Stimulated activated CD4-positive, alpha-beta T cell treated with anti-CD3 and anti-CD28 coated beads, Interleukin-15, amount 100 ng/mL, for 1 hour (primary cell): ENCODE measurements around the gene COMMD4.
"Not testable (repeated sequence)": the region's sequence is repeated elsewhere in the genome, so short reads cannot be mapped to it uniquely, and the experiment has no call there.

Source experiments
- DNase-seq, 2 donors: peaks; one replicate each; pipeline ENCODE4 v3.0.0-alpha.2; 2020; ENCODE audit warnings: low read depth in 1 of 2, low spot score in 1 of 2

COMMD4 gene

GRCh38 chr15:75335705-75336355 is at the start of gene COMMD4:
TSS of gene COMMD4 (plus strand) at chr15:75336063. CDS start at chr15:75336090, 27 bp downstream.
- DNase-seq, result peak; percentile 30 to 71

- DNase-seq, result not testable (repeated sequence)
Observed at GRCh38 chr15:75293660-75294059, 42.2 kb upstream of the COMMD4 start.

- not testable (repeated sequence) for DNase-seq
Observed at GRCh38 chr15:75298541-75299310, 37.1 kb upstream of the COMMD4 start.

- DNase-seq, result peak; percentile 33 to 58
Observed at GRCh38 chr15:75299311-75299688, 36.6 kb upstream of the COMMD4 start.

GRCh38 chr15:75300026-75300425 is 35.8 kb upstream of the COMMD4 start:
- not testable (repeated sequence) for DNase-seq

- DNase-seq, result no peak
Observed at GRCh38 chr15:75302318-75302717, 33.5 kb upstream of the COMMD4 start.

- not testable (repeated sequence) for DNase-seq
Observed at GRCh38 chr15:75302753-75303152, 33.1 kb upstream of the COMMD4 start.

GRCh38 chr15:75306188-75306587 is 29.7 kb upstream of the COMMD4 start:
- no peak for DNase-seq

GRCh38 chr15:75307778-75308390 is 28.0 kb upstream of the COMMD4 start:
- DNase-seq, result no peak

- DNase-seq, result no peak
Observed at GRCh38 chr15:75309711-75310110, 26.2 kb upstream of the COMMD4 start.

GRCh38 chr15:75312548-75312947 is 23.3 kb upstream of the COMMD4 start:
- DNase-seq, result not testable (repeated sequence)

GRCh38 chr15:75313116-75313845 is 22.6 kb upstream of the COMMD4 start:
- no peak for DNase-seq

GRCh38 chr15:75314552-75315290 is 21.1 kb upstream of the COMMD4 start:
- no peak for DNase-seq

GRCh38 chr15:75319231-75319897 is 16.5 kb upstream of the COMMD4 start:
- DNase-seq, result not testable (repeated sequence)

- no peak for DNase-seq
Observed at GRCh38 chr15:75321711-75322110, 14.2 kb upstream of the COMMD4 start.

- no peak for DNase-seq
Observed at GRCh38 chr15:75325922-75326321, 9.9 kb upstream of the COMMD4 start.

- DNase-seq, result no peak
Observed at GRCh38 chr15:75327005-75327404, 8.9 kb upstream of the COMMD4 start.

GRCh38 chr15:75327491-75327890 is 8.4 kb upstream of the COMMD4 start:
- no peak for DNase-seq

- no peak for DNase-seq
Observed at GRCh38 chr15:75328493-75329314, 7.2 kb upstream of the COMMD4 start.
